Measurements from ENCODE around the gene PTPRK.

DNA sequence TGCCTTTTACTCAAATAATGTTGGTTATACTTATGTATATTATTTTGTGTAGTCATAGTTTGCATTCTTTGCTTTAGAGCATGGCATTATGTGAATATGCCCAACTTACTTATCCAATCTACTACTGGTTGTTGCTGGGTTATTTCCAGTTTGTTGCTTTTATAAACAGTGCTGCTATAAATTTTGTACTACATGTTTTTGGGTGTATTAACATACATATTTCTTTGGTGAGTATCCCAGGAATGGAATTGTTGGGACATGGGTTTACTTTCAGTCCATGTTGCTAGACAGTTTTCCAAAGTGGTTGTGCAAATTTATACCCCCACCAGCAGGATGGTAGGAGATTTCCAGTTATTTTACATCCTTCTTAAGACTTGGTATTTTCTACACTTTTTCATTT lies 462.5 kb downstream of the PTPRK start:
- TF ChIP-seq, protein P1, sequence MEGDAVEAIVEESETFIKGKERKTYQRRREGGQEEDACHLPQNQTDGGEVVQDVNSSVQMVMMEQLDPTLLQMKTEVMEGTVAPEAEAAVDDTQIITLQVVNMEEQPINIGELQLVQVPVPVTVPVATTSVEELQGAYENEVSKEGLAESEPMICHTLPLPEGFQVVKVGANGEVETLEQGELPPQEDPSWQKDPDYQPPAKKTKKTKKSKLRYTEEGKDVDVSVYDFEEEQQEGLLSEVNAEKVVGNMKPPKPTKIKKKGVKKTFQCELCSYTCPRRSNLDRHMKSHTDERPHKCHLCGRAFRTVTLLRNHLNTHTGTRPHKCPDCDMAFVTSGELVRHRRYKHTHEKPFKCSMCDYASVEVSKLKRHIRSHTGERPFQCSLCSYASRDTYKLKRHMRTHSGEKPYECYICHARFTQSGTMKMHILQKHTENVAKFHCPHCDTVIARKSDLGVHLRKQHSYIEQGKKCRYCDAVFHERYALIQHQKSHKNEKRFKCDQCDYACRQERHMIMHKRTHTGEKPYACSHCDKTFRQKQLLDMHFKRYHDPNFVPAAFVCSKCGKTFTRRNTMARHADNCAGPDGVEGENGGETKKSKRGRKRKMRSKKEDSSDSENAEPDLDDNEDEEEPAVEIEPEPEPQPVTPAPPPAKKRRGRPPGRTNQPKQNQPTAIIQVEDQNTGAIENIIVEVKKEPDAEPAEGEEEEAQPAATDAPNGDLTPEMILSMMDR (IDR thresholded peaks at IDR 0.05): no peak
- no peak for TF ChIP-seq POLR2A (IDR thresholded peaks at IDR 0.05)
- TF ChIP-seq POLR2AphosphoS5 (IDR thresholded peaks at IDR 0.05): no peak

Data from suprapubic skin (tissue), 4 donors.